Measurements from ENCODE around the gene E2F1. TPM values are rescaled to one million over a fixed set of nuclear protein-coding genes. Genes with fewer than 3 reads are reported as not detected.

The E2F1 gene
- total and polyA plus RNA-seq, 2 of the 4 experiments (the other 2 are of a cell fraction): 10.9 to 14.0 TPM

DNA sequence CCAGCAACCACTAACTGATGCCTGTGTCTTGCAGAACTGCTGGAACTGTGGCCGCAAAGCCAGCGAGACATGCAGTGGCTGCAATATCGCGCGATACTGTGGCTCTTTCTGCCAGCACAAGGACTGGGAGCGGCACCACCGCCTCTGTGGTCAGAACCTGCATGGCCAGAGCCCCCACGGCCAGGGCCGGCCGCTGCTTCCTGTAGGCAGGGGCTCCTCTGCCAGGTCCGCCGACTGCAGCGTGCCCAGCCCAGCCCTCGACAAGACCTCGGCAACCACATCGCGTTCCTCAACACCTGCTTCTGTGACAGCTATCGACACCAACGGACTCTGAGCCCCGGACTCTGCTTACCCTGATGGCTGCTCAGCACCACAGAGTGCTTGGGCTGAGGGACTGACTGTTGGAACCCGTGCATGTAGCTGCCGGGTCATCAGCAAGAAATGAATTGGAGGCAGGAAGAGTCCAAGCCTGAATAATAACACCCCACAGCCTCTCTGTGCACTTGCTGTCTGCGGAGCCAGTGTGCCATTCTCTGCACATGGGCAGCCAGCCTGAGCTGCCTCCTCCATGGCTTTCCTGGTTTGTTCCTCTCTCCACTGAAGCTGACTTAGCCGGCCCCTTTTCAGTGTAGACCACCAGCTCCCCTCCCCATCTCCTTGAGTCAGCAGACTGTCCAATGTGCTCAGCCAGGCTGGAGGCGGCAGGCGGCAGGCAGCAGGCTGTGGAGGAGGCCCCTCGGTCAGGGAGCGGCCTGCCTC is 41.7 kb downstream of the E2F1 start:
- Histone ChIP-seq H4K91ac (ENCODE audit: insufficient read depth, low read depth, low read length) (no peak overlapping the region), H3K9me1 (ENCODE audit: insufficient read depth, low read length) (peaks cover 13% of the 10 kb centered on the region; the same call in 1 of the 2 replicates), H3K4me1 (ENCODE audit: control insufficient read depth, insufficient read depth, low read length) (0 out of 2 replicates have a peak, but pooled peaks cover 2% of the 10 kb centered on the region), H4K5ac (ENCODE audit: low read depth, low read length) (no peak overlapping the region), H3K23ac (ENCODE audit: low read depth, low read length) (no peak overlapping the region), H3K27ac (ENCODE audit: insufficient read depth, low read length) (no peak overlapping the region), H2BK5ac (ENCODE audit: low read depth, low read length, poor library complexity, severe bottlenecking) (no peak overlapping the region), H4K20me1 (ENCODE audit: insufficient read depth, low read length) (peaks cover 9% of the 10 kb centered on the region; the same call in 1 of the 2 replicates), H3K18ac (ENCODE audit: low read depth, low read length) (no peak overlapping the region), H4K8ac (ENCODE audit: low read depth in 2 of 2, low read length in 2 of 2) (no peak overlapping the region), H3K9ac (ENCODE audit: low read depth, low read length) (no peak overlapping the region), H3K9me3 (ENCODE audit: control insufficient read depth, insufficient read depth, low read length) (no peaks in the 10 kb centered on the region), H2BK20ac (ENCODE audit: low read depth, low read length) (no peak overlapping the region), H3K27me3 (ENCODE audit: control insufficient read depth, insufficient read depth, low read length) (no peaks in the 10 kb centered on the region), H3K56ac (ENCODE audit: extremely low read depth, insufficient read depth, low read length) (no peak overlapping the region), H3K4me3 (ENCODE audit: insufficient read depth, low read depth, low read length) (no peak overlapping the region), H3K14ac (replicated peaks; ENCODE audit: low read depth, low read length) (no peak overlapping the region), H3K4me2 (ENCODE audit: low read depth, low read length) (no peak overlapping the region), H3K79me1 (ENCODE audit: low read depth in 1 of 2, low read length in 2 of 2) (no peaks in the 10 kb centered on the region; a peak in 1 of 4 replicates), H2BK120ac (ENCODE audit: low read depth, low read length) (no peak overlapping the region), H2BK15ac (ENCODE audit: low read depth, low read length) (no peak overlapping the region), H2AFZ (replicated peaks; ENCODE audit: low read length, poor library complexity) (no peak overlapping the region), H2AK5ac (ENCODE audit: low read depth, low read length) (no peak overlapping the region), H3K4ac (ENCODE audit: low read depth, low read length) (no peak overlapping the region), H3K36me3 (ENCODE audit: control insufficient read depth, insufficient read depth, low read length) (peaks cover 37% of the 10 kb centered on the region), H2AK9ac (replicated peaks; ENCODE audit: low read depth, low read length, poor library complexity) (no peak overlapping the region)
- dilution Hi-C loops (cut with HindIII; ENCODE audit: low sequenced_read_pairs, unreplicated experiment): no loop called here
- BruUV-seq (replicated peaks): no TSS peak
- no peak for ATAC-seq (ENCODE audit: low read depth)
- POLR2A ChIA-PET (ENCODE audit: unreplicated experiment): no interaction called here
- WGBS, 2 experiments (ENCODE audit: extremely low coverage in 2 of 2, insufficient read length in 1 of 2): 95% methylated on average over 10 of the region's 28 CpGs; no CpG with 5 or more reads in 1 of the 2 experiments
- in situ Hi-C loops (cut with MboI; ENCODE audit: low sequenced_read_pairs): no loop called here
- intact Hi-C loops (cut with micrococcal nuclease): no loop called here
- TF ChIP-seq NFE2L2 (IDR thresholded peaks at IDR 0.05; ENCODE audit: low read depth, low read length) (no peak), MAFK (IDR thresholded peaks at IDR 0.05; ENCODE audit: low read depth, low read length) (no peak), POLR2A (IDR thresholded peaks at IDR 0.05; ENCODE audit: low read depth, low read length) (no peak), CEBPB (IDR thresholded peaks at IDR 0.05; ENCODE audit: low read depth, low read length) (no peak), RCOR1 (IDR thresholded peaks at IDR 0.05; ENCODE audit: insufficient replicate concordance, low read length) (no peak), SMC3 (IDR thresholded peaks at IDR 0.05; ENCODE audit: low read depth, low read length) (no peak), RFX5 (IDR thresholded peaks at IDR 0.05; ENCODE audit: low read depth, low read length) (no peak), RAD21 (IDR thresholded peaks at IDR 0.05; ENCODE audit: low read length) (no peak), MAZ (IDR thresholded peaks at IDR 0.05; ENCODE audit: borderline replicate concordance, low read depth, low read length) (no peak), FOS (IDR thresholded peaks at IDR 0.05; ENCODE audit: low read depth, low read length) (no peak)
- TF ChIP-seq, protein P1, sequence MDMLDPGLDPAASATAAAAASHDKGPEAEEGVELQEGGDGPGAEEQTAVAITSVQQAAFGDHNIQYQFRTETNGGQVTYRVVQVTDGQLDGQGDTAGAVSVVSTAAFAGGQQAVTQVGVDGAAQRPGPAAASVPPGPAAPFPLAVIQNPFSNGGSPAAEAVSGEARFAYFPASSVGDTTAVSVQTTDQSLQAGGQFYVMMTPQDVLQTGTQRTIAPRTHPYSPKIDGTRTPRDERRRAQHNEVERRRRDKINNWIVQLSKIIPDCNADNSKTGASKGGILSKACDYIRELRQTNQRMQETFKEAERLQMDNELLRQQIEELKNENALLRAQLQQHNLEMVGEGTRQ (IDR thresholded peaks at IDR 0.05; ENCODE audit: low read depth, low read length): no peak
- CTCF ChIA-PET: no interaction called here
- no peak for DNase-seq
